ENCODE results near the gene DCBLD2. TPM values are rescaled to one million over a fixed set of nuclear protein-coding genes. Genes with fewer than 3 reads are reported as not detected.

The DCBLD2 gene
- total RNA-seq, 3 donors from 2014 or later (not counting 1 experiment from before 2014, with no cell fraction given), result 0.66 to 0.99 (median 0.90) TPM

DNA sequence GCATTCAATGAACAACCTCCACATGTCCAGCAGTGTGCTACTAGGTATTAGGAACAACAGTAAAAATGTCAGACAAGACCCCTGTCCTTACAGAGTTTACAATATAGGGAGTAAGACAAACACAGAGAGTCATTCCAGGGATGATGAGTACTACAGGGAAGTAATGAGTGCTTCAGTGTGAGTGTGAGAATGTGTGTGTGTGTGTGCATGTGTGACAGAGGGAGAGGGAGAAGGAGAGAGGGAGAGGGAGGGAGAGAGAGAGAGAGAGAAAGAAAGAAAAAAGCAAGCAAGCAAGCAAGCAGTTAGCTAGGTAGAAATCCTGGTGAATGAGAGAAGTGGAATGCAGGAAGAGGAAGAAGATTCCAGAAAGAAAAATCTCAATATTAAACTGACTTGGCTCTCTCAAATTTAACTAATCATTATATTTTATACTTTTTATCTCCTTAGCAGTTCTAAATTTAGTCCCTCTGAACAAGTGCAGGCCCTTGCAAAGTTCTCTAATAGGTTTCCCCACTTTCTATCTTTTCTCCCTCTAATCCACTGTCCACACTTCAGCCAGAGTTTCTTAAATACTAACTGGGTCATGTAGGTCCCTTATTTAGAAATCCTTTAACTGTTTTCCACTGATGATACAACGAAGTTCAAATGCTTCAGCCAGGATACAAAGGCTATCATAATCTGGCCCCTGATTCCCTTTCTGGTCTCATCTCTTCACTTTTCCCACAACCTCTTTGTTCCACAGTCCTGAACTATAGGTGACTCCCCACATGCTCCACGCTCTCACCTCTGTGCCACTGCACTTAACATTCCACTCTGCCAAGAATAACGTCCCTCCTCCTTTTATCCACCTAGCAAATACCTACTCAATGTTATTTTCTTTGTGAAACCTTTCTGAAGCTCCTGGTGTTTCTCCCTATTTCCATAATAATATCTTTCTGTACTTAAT is 10.3 kb downstream of the DCBLD2 start:
- no peaks in the 10 kb centered on the region for H3K9me3 ChIP-seq (ENCODE audit: control insufficient read depth, insufficient read depth, low read length)
- DNase-seq (no peak), ATAC-seq (no peak)
- H3K4me1 Mint-ChIP-seq, result no peaks in the 10 kb centered on the region
- intact Hi-C loops (cut with micrococcal nuclease), result no loop called here
- no peaks in the 10 kb centered on the region for H3K27me3 ChIP-seq (ENCODE audit: control insufficient read depth, insufficient read depth, low read length)
- H3K27ac ChIP-seq (ENCODE audit: low read length), result no peak overlapping the region
- H3K27me3 Mint-ChIP-seq (ENCODE audit: low read depth in 2 of 2), result peaks cover 4 to 7% of the 10 kb centered on the region in 2 donors
- H3K27ac Mint-ChIP-seq, result no peak overlapping the region
- H3K4me3 ChIP-seq (ENCODE audit: low read length), result no peak overlapping the region
- no peaks in the 10 kb centered on the region for H3K9me3 Mint-ChIP-seq
- H3K4me3 Mint-ChIP-seq, result no peak overlapping the region
- no peaks in the 10 kb centered on the region for H3K4me1 ChIP-seq (ENCODE audit: control insufficient read depth, insufficient read depth, low read length)
- TF ChIP-seq, protein P1, sequence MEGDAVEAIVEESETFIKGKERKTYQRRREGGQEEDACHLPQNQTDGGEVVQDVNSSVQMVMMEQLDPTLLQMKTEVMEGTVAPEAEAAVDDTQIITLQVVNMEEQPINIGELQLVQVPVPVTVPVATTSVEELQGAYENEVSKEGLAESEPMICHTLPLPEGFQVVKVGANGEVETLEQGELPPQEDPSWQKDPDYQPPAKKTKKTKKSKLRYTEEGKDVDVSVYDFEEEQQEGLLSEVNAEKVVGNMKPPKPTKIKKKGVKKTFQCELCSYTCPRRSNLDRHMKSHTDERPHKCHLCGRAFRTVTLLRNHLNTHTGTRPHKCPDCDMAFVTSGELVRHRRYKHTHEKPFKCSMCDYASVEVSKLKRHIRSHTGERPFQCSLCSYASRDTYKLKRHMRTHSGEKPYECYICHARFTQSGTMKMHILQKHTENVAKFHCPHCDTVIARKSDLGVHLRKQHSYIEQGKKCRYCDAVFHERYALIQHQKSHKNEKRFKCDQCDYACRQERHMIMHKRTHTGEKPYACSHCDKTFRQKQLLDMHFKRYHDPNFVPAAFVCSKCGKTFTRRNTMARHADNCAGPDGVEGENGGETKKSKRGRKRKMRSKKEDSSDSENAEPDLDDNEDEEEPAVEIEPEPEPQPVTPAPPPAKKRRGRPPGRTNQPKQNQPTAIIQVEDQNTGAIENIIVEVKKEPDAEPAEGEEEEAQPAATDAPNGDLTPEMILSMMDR (IDR thresholded peaks at IDR 0.05), result no peak
- 76% methylated on average over 3 of the region's 3 CpGs for WGBS (ENCODE audit: insufficient coverage)
- no peaks in the 10 kb centered on the region for H3K36me3 ChIP-seq (ENCODE audit: control insufficient read depth, insufficient read depth, low read length)
- no peaks in the 10 kb centered on the region for H3K36me3 Mint-ChIP-seq

DNA sequence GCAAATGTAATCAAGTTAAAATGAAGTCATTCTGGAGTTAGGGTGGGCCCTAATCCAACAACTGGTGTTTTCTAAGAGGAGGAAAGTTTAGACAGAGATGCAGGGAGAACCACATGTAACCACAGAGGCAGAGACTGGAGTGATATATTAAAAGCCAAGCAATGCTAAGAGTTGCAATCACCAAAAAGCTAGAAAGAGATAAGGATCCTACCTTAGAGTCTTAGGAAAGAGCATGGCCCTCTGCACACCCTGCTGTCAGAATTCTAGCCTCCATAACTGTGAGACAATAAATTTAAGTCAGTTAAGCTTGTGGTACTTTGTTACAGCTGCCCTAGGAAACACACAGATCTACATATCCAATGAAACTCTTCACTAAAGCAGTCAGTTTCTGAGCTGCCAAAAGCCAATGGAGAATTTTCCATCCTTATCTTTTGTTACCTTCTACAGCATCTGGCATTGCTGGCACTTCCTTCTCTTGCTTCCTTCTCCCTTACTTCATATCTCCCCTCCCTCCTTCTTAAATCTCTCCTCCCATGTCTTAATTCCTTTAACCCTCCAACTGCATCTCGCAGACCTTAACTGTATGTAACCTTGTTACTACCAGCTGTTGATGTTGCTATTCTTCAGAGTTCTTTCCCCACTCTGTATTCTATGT is 11.2 kb downstream of the DCBLD2 start:
- no peak overlapping the region for H3K4me3 ChIP-seq (ENCODE audit: low read length)
- no peaks in the 10 kb centered on the region for H3K27me3 ChIP-seq (ENCODE audit: control insufficient read depth, insufficient read depth, low read length)
- no peaks in the 10 kb centered on the region for H3K4me1 ChIP-seq (ENCODE audit: control insufficient read depth, insufficient read depth, low read length)
- TF ChIP-seq, protein P1 (IDR thresholded peaks at IDR 0.05), result no peak
- no peak for DNase-seq
- no peak for ATAC-seq
- peaks cover 4 to 7% of the 10 kb centered on the region in 2 donors for H3K27me3 Mint-ChIP-seq (ENCODE audit: low read depth in 2 of 2)
- H3K27ac ChIP-seq (ENCODE audit: low read length), result no peak overlapping the region
- H3K27ac Mint-ChIP-seq, result no peak overlapping the region
- intact Hi-C loops (cut with micrococcal nuclease), result no loop called here
- no peaks in the 10 kb centered on the region for H3K9me3 ChIP-seq (ENCODE audit: control insufficient read depth, insufficient read depth, low read length)
- 71% methylated on average over 1 of the region's 1 CpG for WGBS (ENCODE audit: insufficient coverage)
- H3K36me3 ChIP-seq (ENCODE audit: control insufficient read depth, insufficient read depth, low read length), result no peaks in the 10 kb centered on the region
- H3K4me1 Mint-ChIP-seq, result no peaks in the 10 kb centered on the region
- no peaks in the 10 kb centered on the region for H3K36me3 Mint-ChIP-seq
- no peak overlapping the region for H3K4me3 Mint-ChIP-seq
- no peaks in the 10 kb centered on the region for H3K9me3 Mint-ChIP-seq

DNA sequence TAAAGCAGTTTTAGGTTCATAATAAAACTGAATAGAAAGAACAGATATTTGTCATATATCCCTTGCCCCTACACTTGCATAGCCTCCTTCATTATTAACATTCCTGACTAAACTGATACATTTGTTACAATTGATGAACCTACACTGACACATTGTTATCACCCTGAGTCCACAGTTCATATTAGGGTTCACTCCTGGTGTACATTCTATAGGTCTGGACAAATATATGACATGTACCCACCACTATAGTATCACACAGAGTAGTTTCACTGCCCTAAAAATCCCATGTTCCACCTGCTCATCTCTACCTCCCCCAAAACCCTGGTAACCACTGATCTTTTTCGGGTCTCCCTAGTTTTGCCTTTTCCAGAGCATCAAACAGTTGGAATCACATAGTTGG is 13.8 kb downstream of the DCBLD2 start:
- DNase-seq, result no peak
- ATAC-seq, result no peak
- Mint-ChIP-seq H3K36me3 (no peaks in the 10 kb centered on the region), H3K9me3 (no peaks in the 10 kb centered on the region), H3K27me3 (ENCODE audit: low read depth in 2 of 2) (peaks cover 2 to 4% of the 10 kb centered on the region in 2 donors), H3K4me3 (no peak overlapping the region), H3K4me1 (no peaks in the 10 kb centered on the region), H3K27ac (no peak overlapping the region)
- no peaks in the 10 kb centered on the region for H3K27me3 ChIP-seq (ENCODE audit: control insufficient read depth, insufficient read depth, low read length)
- H3K9me3 ChIP-seq (ENCODE audit: control insufficient read depth, insufficient read depth, low read length), result no peaks in the 10 kb centered on the region
- H3K4me1 ChIP-seq (ENCODE audit: control insufficient read depth, insufficient read depth, low read length), result no peaks in the 10 kb centered on the region
- H3K36me3 ChIP-seq (ENCODE audit: control insufficient read depth, insufficient read depth, low read length), result no peaks in the 10 kb centered on the region
- WGBS (ENCODE audit: insufficient coverage), result 90% methylated on average over 1 of the region's 1 CpG
- intact Hi-C loops (cut with micrococcal nuclease), result no loop called here
- no peak overlapping the region for H3K27ac ChIP-seq (ENCODE audit: low read length)
- TF ChIP-seq, protein P1 (IDR thresholded peaks at IDR 0.05), result no peak
- no peak overlapping the region for H3K4me3 ChIP-seq (ENCODE audit: low read length)

Data from natural killer cell (primary cell).